ENCODE data around the gene CRACR2A.

CRACR2A gene

GRCh38 chr12:3574986-3575385, 177.9 kb downstream of the CRACR2A start:
- no peak for DNase-seq (ENCODE audit: low spot score)
- Mint-ChIP-seq H3K27me3 (ENCODE audit: low read depth) (peaks cover 29% of the 10 kb centered on the region), H3K27ac (no peak overlapping the region), H3K36me3 (ENCODE audit: low read depth) (no peaks in the 10 kb centered on the region), H3K9me3 (no peaks in the 10 kb centered on the region), H3K4me1 (ENCODE audit: low read depth) (no peaks in the 10 kb centered on the region), H3K4me3 (no peak overlapping the region)

GRCh38 chr12:3572560-3572959, 180.3 kb downstream of the CRACR2A start:
- no peaks in the 10 kb centered on the region for H3K9me3 Mint-ChIP-seq
- H3K36me3 Mint-ChIP-seq (ENCODE audit: low read depth) = no peaks in the 10 kb centered on the region
- no peaks in the 10 kb centered on the region for H3K4me1 Mint-ChIP-seq (ENCODE audit: low read depth)
- H3K4me3 Mint-ChIP-seq = no peak overlapping the region
- no peak for DNase-seq (ENCODE audit: low spot score)
- no peak overlapping the region for H3K27ac Mint-ChIP-seq
- peaks cover 29% of the 10 kb centered on the region for H3K27me3 Mint-ChIP-seq (ENCODE audit: low read depth)

- Mint-ChIP-seq H3K36me3 (ENCODE audit: low read depth) (no peaks in the 10 kb centered on the region), H3K4me1 (ENCODE audit: low read depth) (peaks cover 4% of the 10 kb centered on the region), H3K27ac (no peak overlapping the region), H3K9me3 (no peaks in the 10 kb centered on the region), H3K4me3 (no peak overlapping the region), H3K27me3 (ENCODE audit: low read depth) (peaks cover 29% of the 10 kb centered on the region)
- no peak for DNase-seq (ENCODE audit: low spot score)
These were observed 181.2 kb downstream of the CRACR2A start for GRCh38 chr12:3571724-3572123.

- H3K27me3 Mint-ChIP-seq (ENCODE audit: low read depth) = peaks cover 28% of the 10 kb centered on the region
- H3K4me1 Mint-ChIP-seq (ENCODE audit: low read depth) = peaks cover 4% of the 10 kb centered on the region
- no peaks in the 10 kb centered on the region for H3K36me3 Mint-ChIP-seq (ENCODE audit: low read depth)
- no peak overlapping the region for H3K27ac Mint-ChIP-seq
- no peak for DNase-seq (ENCODE audit: low spot score)
- H3K4me3 Mint-ChIP-seq = no peak overlapping the region
- no peaks in the 10 kb centered on the region for H3K9me3 Mint-ChIP-seq
These were observed 181.6 kb downstream of the CRACR2A start for GRCh38 chr12:3571323-3571722.

GRCh38 chr12:3568695-3569094, 184.2 kb downstream of the CRACR2A start:
- Mint-ChIP-seq H3K4me1 (ENCODE audit: low read depth) (peaks cover 4% of the 10 kb centered on the region), H3K36me3 (ENCODE audit: low read depth) (no peaks in the 10 kb centered on the region), H3K9me3 (no peaks in the 10 kb centered on the region), H3K27me3 (ENCODE audit: low read depth) (peaks cover 22% of the 10 kb centered on the region), H3K27ac (no peak overlapping the region), H3K4me3 (no peak overlapping the region)
- no peak for DNase-seq (ENCODE audit: low spot score)

- peaks cover 4% of the 10 kb centered on the region for H3K4me1 Mint-ChIP-seq (ENCODE audit: low read depth)
- H3K27ac Mint-ChIP-seq = no peak overlapping the region
- H3K4me3 Mint-ChIP-seq = no peak overlapping the region
- no peak for DNase-seq (ENCODE audit: low spot score)
- no peaks in the 10 kb centered on the region for H3K36me3 Mint-ChIP-seq (ENCODE audit: low read depth)
- no peaks in the 10 kb centered on the region for H3K9me3 Mint-ChIP-seq
- peaks cover 7% of the 10 kb centered on the region for H3K27me3 Mint-ChIP-seq (ENCODE audit: low read depth)
These were observed 186.9 kb downstream of the CRACR2A start for GRCh38 chr12:3565985-3566384.
